Activated CD8-positive, alpha-beta memory T cell treated with anti-CD3 and anti-CD28 coated beads, Interleukin-2, amount 50 U/mL, for 4 hours (primary cell): ENCODE measurements around the gene CDC37.
A peak's percentile ranks its signal among the peaks of the same experiment; 100 is the strongest.

Source experiments
- DNase-seq: peaks from one replicate; pipeline ENCODE4 v3.0.0-alpha.2; 2020

Gene CDC37

DNA sequence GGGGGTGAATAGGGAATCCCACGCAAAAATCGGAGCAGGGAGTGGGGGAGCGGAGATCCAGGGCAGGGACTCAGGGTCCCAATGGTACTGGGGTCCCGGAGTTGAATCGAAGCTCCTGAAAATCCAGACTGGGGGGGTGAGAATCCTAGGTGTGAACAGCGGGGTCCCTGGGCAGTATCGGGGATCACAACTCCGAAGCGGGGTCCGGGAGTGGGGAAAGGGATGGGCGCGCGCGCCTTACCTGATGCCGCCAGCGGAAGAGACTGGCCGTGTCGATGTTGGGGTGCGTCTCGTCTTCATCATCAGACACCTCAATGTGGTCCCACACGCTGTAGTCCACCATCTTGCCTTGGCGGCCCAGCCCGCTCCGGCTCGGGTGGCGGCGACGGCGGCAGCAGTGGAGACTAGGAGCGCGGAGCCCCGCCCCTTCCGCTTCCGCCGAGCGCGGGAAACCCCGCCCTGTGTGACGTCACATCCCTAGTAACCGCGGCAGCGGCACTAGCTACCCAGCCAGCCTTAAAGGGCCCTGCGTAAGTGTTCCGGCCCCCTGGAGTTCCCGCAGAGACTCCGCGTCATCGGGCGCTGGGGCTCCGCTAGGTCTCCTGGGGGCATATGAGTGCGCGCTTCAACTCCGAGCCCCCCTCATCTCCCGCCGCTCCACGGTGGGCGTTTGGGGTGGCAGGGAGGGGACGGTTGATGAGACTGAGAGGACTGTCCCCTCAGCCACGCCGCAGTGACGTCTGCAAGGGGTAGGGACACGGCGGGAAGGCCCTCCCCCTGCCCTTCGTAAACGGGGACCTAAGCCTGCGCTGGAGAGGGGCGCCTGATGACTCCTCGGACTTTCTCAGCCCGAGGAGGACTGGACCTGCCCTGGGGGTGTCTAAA lies at the start of gene CDC37:
CDC37 (minus strand) TSS at position 406 of the 885 bp plus-strand sequence; CDS start at position 343, 63 bp downstream.
- peak; percentile 99 for DNase-seq

DNA sequence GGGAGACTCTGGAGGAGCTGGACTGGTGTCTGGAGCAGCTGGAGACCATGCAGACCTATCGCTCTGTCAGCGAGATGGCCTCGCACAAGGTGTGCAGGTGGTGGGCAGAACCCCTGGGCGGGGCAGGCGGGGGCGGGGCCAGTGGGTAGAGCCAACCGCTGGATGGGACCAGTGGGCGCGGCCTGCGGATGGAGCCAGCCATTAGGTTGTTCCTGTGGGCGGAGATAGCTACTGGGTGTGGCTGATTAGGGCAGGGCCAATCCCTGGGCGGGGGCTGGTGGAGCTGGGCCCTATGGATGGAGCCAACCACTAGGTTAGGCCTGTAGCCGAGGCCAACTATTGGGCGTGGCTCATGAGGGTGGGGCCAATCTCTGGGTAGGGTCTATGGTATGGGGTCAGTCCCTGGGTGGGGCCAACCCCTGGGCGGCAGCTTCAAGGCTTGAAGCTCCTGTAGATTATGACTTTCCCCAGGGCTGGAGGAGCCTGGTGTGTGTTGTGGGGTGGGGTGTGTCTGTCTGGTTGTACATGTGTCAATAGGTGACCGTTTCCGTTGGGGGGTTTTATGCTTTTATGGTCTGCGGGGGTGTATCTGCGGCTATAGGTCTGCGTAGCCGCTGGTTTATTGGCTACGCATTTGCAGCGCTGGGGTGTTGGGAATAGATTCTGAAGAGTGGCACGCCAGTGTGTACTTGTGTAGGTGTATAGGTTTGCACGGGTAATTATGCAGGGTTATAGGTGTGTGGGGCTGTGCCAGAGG lies 47.7 kb upstream of the CDC37 start:
- no peak for DNase-seq

DNA sequence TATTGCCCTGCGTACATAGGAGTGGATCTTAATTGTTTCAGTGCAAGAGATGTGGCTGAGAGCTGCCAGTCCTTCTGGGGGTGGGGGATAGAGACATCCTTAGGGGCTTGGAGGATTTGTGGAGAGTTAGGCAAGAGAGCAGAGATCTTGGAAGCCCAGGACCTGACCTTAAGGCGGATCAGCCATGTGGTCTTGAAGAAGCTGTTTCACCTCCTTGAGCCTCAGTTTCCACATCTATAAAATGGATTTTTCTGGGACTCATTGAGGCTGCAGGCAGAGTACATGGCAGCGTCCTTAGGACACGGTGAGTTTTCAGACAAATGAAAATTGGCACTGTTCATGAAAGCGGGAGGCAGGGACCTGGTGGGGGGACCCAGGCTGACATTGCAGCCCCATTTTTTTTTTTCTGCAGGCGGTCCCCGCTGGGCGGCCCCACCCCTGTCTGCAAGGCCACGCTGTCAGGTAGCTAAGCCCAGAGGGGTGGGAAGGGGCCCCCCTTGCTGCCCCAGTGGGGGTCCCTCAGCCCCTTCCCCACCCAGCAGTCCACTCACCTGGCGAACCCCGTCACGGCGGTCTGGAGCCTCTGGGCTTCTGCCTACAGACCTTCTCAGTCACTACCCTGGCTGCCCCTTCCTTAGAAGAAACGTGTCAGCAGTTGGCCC lies 47.0 kb upstream of the CDC37 start:
- DNase-seq, result no peak

DNA sequence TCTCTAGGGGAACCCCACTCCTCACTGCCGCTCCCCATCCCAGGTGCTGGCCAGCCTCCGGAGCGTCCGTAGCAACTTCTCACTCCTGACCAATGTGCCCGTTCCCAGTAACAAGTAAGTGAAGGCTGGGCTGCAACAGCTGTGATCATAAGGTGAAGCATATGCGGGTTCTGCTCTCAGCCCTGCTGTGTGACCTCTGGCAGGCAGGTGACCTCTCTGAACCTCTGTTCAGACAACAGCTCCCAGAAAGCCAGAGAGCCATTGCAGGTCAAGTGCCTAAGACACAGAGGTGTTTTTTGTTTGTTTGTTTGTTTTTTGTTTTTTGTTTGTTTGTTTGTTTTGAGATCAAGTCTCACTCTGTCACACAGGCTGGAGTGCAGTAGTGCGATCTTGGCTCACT lies 45.7 kb upstream of the CDC37 start:
- no peak for DNase-seq

DNA sequence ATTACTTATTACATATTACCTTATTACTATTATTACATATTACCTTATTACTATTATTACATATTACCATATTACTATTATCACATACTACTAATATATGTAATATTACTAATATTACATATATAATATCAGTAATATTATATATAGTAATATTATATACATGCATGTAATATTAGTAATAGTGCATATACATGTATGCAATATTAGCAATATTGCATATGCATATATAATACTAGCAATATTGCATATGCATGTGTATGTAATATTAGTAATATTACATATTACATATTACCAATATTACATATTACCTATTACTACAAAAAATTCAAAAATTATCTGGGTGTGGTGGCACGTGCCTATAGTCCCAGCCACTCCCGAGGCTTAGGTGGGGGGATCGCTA lies 39.4 kb upstream of the CDC37 start:
- DNase-seq, result no peak

DNA sequence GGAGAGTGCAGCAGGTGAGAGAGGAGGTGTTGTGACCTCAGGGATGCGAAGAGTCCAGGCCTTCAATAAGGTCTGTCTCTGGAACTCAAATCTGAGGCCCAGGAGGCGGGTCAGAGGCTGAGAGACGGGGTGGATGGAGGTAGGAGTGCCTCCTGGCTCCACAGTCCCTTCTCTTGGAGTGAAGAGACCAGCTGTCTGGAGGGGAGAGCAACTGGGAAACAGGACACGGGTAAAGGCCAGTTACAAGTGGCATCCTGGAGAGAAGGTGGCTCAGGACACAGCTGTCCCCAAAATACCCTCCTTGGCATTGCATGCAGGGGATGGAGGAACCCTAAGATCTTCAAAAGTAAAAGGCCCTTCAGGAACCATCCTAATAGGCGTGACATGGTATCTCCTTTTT lies 36.2 kb upstream of the CDC37 start:
- no peak for DNase-seq

DNA sequence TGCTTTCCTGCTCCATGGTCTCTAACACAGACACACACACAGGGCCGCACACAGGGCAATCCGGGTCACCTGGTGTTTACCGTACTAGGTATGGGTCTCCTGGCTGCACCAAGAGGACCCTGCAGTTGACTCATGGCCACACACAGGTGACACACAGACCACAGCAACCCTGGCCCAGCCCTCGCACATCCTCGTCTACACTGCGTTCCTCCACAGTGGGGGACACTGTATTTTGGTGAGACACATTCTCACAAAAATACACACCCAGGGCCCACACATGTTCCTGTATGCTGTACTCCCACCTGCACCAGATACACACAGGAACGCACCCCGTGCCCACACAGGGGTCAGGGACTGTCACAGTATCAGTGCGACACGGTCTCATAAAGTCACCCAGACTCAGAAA lies 29.8 kb upstream of the CDC37 start:
- no peak for DNase-seq

DNA sequence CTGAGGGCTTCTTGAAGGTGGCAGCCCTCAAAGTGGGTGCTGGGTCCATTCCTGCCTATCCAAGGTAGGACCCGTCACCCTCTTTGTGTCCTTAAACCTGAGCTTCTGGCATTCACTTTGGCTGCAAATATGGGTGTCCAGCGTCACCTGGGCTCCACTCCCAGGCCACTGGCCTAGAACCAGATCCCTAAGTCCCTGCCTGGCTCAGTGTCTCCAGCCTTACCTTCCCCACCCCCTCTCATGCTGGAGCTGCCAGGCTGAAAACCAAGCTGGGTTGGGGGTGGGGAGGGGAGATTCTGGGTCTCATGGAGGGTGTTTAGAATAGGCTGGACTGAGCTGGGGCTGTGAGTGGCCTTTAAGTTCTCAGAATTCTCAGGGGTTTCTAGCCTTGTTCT lies 29.4 kb upstream of the CDC37 start:
- DNase-seq, result no peak

DNA sequence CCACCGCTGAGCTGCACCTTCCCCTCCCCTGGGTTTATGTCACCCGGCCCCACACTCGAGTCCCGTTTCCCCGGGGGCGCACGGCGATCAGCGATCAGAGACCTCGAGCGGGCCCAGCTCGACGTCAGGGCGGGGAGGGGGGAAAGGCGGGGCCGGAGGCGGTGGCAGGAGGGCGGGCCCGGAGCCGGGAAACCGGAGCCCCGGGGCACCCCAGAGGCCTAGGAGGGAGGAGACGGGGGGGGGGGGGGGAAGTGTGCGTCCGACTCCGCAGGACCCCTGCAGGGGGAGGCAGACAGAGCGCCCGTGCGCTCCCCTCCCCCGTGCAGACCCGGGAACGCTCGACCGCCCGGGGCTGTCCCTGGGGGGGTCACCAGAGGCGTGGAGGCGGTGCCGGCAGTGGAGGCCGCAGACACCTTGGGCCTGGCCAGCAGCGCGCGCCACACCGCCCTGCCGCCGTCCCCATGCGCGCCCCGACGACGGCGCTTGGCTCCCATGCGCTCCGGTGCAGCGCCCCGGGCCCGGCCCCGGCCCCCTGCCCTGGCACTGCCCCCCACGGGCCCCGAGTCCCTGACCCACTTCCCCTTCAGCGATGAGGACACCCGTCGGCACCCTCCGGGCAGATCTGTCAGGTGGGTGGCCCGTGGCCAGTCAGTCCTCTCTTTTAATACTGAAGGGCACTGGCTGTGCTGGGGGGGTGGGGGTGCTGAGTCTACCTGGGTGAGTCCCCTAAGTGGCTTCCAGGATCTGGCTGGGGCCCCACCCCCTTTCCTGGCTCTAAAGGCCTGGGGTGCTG lies 28.8 kb upstream of the CDC37 start:
- DNase-seq, result peak; percentile 71

DNA sequence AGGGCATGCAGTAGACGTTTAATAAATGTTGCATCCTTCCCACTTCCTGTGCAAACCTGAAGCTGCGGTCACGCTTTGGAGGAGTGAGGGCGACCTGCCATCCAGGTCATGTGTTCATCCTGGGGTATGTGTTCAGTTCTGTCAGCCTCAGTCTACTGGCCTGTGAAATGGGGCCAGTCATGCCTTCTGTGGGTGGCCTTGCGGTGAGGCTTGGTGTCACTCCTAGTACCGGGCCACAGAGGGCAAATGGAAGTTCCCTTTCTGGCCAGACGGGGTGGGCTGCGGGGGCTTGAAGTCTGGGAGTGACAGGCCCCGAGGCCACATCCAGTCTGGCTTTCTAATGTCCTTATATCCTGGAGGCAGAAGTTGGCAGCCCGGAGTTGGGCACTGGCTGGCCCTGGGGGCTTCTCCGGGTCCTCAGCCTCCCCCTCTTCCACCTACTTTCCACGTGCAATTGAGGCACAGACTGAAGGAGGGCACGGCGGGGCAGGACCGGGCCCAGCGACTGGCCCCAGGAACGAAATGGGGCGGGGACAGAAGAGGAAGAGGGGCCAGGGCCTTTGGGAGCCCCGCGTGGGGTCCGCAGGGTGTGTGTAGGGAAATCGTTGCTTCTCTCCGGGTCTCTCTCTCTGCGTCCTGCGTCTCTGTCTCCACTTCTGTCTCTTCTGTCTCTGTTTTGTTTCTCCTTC lies 28.1 kb upstream of the CDC37 start:
- no peak for DNase-seq

DNA sequence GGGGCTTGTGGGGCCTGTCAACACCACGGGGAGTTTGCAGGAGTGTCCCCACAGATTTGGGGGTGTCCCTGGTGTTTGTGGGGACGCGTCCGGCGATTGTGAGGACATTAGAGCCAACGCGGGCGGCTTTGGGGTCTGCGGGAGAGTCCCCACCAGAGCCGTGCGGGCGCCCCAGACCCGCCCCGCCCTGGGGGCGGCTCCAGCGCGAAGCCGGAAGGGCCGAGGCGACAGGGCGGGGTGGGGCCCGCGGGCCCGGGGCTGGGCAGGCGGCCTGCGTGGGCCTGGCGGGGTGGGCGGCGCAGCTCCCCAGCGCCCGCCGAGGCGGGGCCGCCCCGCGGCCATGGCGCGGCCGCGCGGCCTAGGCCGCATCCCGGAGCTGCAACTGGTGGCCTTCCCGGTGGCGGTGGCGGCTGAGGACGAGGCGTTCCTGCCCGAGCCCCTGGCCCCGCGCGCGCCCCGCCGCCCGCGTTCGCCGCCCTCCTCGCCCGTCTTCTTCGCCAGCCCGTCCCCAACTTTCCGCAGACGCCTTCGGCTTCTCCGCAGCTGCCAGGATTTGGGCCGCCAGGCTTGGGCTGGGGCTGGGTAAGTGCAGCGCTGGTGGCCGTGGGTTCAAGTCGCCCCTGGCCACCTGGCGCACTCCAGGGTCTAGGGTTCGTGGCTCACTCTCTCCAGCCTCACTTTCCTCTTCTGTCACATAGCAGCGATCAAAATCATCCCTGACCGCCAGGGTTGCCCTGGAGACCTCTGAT lies 27.3 kb upstream of the CDC37 start:
- no peak for DNase-seq

DNA sequence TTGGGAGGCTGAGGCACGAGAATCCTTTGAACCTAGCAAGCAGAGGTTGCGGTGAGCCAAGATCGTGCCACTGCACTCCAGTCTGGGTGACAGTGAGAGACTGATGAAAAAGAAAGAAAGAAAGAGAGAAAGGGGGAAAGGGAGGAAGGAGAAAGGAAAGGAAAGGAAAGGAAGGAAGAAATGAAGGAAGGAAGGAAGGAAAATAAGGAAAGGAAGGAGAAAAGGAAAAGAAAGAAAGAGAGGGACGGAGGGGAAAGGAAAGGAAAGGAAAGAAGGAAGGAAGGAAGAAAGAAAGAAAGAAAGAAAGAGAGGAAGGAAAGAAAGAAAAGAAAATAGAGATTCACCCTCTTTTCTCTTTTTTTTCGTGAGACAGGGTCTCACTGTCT lies 25.6 kb upstream of the CDC37 start:
- DNase-seq, result no peak

DNA sequence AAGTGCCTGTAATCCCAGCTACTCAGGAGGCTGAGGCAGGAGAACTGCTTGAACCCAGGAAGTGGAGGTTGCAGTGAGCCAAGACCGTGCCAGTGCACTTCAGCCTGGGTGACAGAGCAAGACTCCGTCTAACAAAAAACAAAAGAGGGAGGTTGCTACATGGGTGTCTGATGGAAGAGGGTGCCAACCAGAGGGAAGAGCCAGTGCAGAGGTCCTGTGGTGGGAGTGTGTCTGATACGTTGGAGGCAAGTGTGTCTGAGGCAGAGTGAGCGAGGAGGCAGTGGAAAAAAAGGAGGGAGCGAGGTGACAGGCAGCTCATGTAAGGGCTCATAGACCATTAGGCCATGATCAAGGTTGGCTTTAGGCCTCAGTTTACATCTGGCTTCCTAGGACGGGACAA lies 23.8 kb upstream of the CDC37 start:
- DNase-seq, result no peak

DNA sequence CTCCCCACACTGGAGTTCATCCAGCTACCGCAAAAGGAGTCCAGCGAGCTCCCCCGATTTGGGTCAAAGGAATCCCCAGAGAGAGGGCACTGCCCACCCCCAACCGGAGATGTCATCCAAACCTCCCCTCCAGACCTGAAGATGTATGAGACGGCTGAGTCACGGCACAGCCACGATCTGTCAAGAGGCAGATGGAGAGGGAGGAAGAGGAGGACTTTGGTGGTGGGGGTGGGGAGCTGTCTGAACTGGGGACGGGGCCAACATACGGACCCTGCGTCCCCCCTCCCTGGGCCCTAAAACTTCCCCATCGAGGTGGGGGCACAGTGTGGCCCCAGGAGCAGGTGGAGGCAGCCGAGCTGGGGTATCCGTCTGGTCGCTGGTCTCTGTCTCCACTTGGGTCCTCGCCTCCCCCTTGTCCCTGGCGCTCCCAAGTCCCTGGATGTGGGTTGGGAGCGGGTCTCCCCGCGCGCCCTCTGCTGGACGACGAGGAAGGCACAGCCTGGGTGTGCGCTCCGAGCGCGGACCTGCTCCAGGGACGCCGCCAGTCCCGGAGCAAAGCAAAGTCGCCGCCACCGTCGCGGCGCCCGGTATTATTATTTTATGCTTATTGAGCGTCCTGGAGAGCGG lies 20.8 kb upstream of the CDC37 start:
- peak; percentile 61 for DNase-seq

DNA sequence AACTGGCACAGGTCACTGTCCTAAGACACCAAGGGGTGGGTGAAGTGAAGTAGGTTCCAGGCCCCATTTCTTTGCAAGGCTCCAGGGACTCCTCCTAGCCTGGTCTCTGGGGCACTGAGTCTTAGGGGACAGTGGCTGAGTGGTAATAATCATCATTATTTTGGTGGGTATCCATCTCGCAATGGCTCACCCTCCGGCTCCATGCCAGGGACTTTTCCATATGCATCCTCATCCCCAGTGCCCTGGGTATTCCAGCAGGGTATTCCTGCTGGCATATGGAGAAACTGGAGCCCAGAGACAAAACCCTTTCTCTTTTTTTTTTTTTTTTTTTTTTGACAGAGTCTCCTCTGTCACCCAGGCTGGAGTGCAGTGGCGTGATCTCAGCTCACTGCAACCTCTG lies 19.5 kb upstream of the CDC37 start:
- DNase-seq, result no peak

DNA sequence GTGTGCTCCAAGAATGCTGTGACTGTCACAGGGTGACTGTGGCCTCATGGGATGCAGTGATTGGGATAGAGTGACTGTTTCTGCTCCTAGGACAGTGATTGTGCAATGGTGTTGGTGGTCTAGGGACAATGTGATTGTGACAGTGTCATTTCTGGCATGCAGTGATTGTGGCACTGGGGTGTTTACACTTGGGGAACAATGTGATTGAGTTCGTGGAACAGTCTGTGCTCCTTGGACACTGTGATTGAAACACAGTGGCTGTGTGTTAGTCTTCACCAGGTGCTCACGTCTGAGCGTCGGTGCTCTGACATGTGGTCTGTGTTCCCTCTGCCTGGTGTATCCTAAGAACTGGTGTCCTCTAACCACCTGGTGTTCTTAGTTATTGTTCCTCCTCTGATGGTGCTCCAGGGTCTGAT lies 18.7 kb upstream of the CDC37 start:
- DNase-seq, result no peak

DNA sequence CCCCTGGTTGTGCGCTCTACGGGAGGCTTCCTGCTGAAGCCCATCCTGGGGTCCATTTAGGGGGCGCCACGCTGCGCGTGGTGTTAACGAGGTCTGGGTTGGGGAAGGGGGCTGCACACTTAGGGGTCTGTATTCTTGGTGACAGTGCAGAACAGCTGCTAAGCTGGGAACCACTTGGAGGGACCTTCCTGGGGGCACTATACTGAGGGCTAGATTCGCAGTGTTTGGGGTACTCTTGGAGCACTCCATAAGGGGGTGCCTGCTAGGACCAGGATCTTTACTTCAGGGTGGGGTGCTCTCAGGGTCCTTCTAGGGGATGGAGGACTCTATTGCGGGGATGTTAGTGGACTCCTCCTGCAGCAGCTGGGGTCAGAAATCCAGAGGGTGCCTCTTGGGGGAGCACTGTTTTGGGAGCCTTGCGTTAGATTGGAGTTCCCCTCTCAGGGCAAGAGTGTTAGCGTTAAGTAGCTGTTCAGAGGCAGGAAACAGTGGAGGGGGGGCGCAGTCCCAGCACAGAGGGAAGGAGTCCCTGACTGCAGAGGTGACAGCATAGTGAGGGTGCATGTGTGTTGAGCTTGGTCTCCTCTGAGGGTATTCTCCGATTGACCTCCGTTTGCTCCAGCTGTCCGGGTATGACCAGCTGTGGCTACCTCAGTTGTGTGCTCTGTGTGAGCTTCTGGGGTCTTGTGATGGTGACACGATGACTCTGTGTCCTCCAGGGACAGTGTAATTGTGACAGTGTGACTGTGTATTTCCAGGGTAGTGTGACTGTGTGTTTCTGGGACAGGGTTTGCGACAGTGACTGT lies 18.1 kb upstream of the CDC37 start:
- DNase-seq, result no peak

DNA sequence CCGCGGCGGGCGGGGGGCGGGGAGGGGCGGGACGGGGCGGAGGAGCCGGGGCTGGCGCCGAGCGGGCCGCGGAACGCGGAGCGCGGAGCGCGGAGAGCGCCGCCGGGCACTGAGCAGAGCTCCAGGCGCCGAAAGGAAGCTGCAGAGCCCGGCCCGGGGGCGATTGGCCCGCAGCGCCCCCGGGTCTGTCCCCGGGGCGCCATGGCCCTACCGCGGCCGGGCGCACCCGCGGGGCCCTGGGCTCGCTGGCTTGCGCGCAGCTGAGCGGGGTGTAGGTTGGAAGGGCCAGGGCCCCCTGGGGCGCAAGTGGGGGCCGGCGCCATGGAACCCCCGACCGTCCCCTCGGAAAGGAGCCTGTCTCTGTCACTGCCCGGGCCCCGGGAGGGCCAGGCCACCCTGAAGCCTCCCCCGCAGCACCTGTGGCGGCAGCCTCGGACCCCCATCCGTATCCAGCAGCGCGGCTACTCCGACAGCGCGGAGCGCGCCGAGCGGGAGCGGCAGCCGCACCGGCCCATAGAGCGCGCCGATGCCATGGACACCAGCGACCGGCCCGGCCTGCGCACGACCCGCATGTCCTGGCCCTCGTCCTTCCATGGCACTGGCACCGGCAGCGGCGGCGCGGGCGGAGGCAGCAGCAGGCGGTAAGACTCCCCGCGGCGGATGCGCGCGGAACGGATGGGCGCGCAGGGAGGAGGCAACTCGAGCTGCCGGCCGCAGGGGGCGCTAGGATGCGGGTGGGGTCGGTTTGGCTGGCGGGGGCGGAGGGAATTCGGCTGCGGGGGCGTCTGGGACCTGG lies 17.3 kb upstream of the CDC37 start, which contains the start of gene PDE4A:
PDE4A (plus strand) TSS at position 95 of the 796 bp plus-strand sequence; CDS start at position 322, 227 bp downstream.
- peak; percentile 57 for DNase-seq
